Kidney capillary endothelial cell (primary cell): Measurements from ENCODE around the gene RNF113B.

Source experiments
- DNase-seq: peaks from one replicate; pipeline ENCODE4 v3.0.0-alpha.2; 2018; ENCODE audit warnings: low spot score

RNF113B gene

GRCh38 chr13:98203646-98204326 lies 26.7 kb upstream of the RNF113B start:
- no peak for DNase-seq

DNA sequence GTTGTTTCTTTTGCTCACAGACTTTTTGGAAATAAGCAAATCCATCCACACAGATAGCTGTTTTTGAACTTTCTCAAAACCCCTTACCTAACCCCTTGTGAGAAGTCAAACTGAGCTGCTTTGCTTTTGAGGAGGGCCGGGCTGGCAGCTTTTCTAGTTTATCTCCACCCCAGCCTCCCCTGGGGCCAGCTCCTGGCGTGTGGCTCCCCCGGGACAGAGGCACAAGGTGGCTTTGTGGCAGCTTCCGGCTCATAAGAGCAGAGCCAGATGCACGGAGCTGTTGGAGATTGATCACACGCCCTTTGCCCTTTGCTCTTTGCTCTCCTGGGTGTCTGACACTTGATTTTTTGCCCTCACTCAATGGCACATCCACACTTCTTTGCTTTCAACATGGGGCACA lies 24.9 kb upstream of the RNF113B start:
- DNase-seq: no peak

GRCh38 chr13:98201189-98201588 lies 24.1 kb upstream of the RNF113B start:
- no peak for DNase-seq

- DNase-seq: no peak
These were observed 23.3 kb upstream of the RNF113B start for GRCh38 chr13:98200211-98200878.

- no peak for DNase-seq
These were observed 22.4 kb upstream of the RNF113B start for GRCh38 chr13:98199480-98199879.

- DNase-seq: no peak
These were observed 21.6 kb upstream of the RNF113B start for GRCh38 chr13:98198683-98199082.

DNA sequence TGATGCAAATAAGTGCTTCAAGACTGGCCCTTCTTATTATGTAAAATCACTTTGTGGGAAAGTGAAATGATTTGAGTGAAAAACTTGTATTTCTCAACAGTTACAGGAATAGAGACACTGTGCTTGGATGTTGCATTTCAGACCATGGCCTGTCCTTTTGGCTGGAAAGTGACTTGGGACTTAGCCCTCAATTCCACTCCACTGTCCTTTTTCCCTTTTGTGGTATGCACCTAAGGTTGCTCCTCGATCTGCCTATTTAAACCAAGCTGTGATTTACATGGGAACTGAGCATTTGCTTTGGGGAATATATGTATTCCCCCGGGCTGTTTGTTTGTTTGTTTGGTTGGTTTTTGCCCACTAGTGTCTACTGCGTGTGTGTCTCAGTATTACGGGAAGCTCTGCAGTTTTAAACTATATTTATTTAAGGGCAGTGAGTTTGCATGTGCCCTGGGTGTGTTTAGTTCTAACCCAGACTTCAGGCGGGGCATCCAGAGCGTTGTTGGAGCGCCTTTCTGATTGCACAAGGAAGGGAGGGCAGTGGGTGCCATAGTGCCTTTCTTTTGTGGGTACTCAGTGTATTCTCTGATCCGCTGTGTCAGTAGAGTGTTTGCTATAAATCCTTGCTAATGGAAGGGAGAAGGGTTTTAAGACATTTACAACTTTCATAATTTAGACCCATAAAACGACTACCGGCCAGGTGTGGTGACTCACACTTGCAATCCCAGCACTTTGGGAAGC lies 18.2 kb upstream of the RNF113B start:
- DNase-seq: no peak

DNA sequence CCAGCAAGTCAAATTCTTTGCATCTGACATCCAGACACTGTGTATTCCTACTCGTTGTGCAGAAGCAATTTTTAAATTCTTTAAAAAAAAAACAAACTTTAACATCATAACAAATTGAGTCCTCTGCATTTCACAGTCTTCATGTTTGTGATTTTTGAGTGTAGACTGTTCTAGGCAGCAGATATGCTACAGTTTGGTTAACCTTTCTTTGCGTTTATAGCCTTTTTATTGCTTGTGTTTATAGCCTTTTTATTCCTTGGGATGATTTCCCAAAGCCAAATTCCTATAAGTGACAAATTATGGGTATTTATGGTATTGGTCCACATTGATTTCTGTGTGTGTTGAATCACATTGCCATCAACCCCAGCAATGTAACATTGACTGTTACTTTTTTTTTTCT lies 14.9 kb upstream of the RNF113B start:
- no peak for DNase-seq

DNA sequence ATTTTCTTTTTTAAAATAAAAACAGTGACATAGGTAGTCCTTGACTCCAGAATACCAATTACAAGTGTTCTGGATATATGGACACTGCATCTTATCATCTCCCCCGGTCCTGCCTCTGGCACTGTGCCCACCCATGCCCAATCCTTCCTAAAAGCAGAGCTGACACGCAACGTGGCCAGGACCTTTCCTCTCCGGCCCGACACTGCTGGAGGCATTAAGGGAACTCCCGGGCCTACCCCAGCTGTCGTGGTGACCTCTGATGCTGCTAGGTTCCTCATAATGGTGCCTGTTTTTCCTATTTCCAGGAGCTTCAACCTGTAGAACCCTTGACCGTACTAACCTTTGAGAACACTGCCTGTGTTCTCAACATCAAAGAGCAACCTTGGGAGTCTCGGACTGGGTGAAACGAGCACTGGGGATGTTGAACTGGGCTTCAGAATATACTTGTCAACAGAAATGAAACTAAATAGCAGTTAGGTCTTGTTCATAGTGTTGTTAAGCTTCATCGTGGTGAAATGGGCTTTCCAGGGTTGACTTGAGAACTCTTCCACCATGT lies 13.9 kb upstream of the RNF113B start:
- no peak for DNase-seq

DNA sequence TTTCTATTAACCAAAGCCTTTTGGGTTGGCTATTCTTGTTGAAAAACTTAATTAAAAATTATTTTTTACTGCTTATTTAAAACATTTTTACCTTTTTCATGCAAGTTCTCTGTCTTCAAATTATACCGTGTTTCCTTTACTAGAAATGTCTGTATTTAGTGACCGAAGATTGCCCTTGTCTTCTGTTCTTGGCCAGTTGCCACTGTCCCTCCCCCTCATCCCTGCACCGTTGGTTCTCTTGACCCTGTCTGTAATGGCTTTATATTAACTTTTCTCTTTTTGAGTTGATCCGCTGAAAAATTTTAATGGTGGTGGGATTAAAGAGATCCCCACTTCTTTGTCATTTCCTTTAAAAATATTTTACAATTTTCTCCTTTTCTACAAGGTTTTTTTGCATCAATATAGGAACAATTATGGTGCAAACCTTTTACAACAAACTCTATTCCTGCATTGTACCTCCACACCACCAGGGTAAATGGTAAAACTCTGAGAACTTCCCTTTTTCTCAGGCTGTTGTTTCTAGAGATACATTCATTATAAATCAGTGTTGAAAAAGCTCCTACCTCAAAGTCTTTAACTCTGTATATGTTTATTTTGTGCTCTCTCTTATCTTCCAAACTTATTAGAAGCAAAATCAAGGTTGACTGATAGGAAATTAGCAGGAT lies 12.9 kb upstream of the RNF113B start:
- no peak for DNase-seq

DNA sequence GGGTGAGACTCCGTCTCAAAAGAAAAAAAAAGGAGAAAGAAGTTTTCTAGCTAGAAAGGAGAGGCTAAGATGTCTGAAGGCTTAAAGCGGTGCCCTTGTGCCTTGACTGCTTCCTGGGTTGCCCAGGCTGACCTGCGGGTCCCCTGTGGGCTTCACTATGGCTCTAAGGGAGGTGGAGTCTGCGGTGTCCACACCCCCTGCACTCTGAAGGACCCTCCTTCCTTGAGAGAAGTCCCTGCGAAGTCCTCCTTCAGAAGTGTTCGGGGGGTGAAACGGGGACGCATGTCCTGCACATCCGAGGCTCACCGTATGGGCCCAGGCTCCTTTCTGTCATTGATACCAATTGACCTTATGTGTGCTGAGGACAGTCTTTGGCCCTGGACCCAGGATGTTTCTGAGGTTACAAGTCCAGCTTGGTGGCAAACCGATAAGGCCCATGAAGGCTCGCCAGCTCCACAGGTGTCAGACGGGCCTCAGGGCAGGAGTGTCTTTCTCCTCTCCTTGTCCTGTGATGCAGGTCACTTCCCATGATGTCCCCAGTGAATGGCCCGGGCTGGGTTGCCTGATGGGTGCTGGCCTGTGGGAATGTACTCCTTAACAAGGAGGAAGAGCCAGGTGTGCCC lies 11.6 kb upstream of the RNF113B start:
- DNase-seq: no peak

- no peak for DNase-seq
These were observed 10.8 kb upstream of the RNF113B start for GRCh38 chr13:98187965-98188261.

DNA sequence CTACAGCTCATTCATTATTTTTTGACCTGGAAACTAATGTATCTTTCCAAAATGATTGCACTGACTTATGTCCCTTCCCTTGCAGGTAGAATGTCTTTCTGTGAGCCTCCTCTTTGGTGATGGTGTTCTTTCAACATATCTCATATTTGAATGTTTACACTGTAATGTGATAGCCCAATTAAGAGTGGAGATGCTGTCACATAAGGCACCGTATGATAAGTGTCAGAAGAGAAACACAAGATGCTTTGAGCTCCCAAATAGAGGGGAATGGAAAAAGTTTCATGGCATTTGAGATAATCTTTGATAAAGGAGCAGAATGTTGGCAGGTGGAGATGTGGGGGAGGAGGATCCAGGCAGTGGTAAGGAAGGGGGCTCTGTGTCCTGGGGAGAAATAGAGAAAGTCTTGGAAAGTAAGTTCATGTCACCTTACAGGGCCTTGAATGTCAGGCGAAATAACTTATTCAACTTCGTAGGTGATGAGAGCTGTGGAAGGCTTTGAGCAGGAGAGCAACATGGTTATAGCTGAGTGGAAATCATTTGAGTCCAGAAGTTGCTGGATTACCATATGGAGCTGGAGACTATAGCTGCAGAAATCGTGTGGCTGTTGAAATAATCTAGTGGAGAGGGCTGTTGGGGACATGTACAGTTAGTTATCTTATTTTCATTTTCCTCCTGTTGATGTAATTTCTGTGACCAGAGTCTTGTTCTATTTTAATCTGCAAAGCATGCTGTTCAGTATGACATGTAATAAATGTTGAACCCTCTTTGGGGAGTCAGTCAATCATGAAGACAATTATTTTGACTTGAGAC lies 10.3 kb upstream of the RNF113B start:
- no peak for DNase-seq

DNA sequence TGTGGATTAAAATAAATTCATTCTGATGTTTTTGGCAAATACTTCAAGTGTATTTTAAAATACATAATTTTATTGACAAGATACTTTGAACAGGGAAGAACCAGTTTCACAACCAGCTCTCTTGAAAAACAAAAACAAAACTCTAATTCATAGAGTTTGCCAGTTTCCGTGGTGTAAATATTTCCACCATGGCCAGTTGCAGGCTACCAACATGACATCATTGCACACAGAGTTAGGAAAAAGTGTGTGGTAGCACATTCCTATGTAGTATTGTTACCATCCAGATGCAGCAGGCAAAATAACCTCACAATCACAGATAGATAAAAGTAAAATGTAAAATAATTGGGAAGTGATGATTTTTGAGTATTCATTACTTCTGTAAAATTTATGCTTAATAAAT lies 7.7 kb upstream of the RNF113B start:
- no peak for DNase-seq

GRCh38 chr13:98182589-98182988 lies 5.5 kb upstream of the RNF113B start:
- no peak for DNase-seq

DNA sequence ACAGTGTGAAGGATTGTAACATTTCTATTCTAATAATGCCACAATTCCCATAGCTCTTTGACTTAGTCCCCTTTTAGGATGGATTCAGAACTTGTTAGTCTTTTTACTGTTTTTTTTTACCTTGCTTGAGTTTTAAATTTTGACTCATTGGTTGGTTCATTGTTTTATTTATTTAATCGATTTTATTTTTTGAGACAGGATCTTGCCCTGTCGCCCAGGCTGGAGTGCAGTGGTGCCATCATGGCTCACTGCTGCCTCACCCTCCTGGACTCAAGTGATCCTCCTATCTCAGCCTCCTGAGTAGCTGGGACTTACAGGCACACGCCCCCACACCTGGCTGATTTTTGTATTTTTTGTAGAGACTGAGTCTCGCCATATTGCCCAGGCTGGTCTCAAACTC lies 5.1 kb upstream of the RNF113B start:
- no peak for DNase-seq

GRCh38 chr13:98181111-98181815 lies 4.2 kb upstream of the RNF113B start:
- DNase-seq: no peak

- DNase-seq: no peak
These were observed 3.0 kb upstream of the RNF113B start for GRCh38 chr13:98180092-98180491.

DNA sequence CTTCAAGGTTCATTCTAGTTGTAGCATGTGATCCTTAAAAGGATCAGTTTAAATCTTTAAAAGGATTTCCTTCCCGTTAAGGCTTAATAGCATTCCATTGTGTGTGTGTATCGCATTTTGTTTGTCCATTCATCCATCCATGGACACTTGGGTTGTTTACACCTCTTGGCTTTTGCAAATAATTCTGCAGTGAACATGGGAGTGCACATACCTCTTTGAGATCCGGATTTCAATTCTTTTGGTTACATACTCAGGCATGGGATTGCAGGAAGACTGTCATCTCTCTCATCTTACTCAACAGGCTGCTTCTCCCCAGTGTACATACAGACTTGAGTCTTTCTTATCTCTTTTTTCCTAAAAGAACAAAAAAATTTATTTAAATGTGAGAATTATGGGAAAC lies 1.2 kb downstream of the RNF113B start:
- no peak for DNase-seq

DNA sequence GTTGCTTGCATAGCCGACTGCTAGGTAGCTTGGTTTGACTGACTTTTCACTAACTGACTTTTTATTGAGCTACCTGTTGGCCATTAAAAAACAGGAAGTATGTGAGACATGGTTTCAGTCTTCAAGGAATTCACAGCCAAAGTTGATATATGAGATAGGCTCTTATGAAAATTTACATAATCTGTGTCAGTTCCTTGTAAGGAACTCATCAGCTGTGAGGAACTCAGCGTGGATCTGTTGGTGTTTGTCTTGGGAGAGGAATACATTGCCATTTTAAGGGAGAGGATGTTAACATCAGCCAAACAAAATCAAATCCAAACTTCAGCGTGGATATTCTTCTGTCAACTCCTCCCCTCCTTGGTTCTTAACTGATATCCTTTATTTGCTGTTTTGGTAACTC lies 2.0 kb downstream of the RNF113B start:
- DNase-seq: no peak

DNA sequence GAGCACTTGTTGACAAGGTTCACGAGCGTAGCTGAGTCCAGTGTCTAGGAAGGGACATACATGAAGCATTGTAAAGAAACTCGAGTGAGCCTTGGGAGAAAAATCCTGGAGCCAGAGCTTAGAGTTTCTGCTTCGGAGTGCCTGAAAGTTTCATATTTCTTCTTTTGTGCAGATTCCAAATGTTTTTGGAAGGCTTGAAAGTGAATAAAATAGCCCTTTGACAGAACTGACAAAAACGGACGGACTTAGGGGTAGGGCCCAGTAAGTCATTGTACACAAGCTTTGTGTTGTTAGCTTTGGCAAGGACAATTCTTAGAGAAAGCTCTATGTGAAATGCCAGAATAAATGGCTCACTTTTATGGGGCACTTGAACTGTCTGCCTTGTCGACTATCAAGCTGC lies 2.8 kb downstream of the RNF113B start:
- DNase-seq: no peak
